Duodenal mucosa (tissue), 2 donors: ENCODE results near the gene MGAT3.

Experiments used
- H3K27ac ChIP-seq: one replicate; pipeline ENCODE4 v1.7.0; 2013; ENCODE audit warnings: low read depth, low read length
- H3K27me3 ChIP-seq, 2 donors: one replicate each; pipeline ENCODE4 v1.7.0; 2013; ENCODE audit warnings: low read length in 2 of 2, control low read depth in 1 of 2; ENCODE audit not compliant: insufficient read depth in 2 of 2, control insufficient read depth in 1 of 2
- H3K36me3 ChIP-seq, 2 donors: one replicate each; pipeline ENCODE4 v1.7.0; 2013; ENCODE audit warnings: low read length in 2 of 2, control low read depth in 1 of 2; ENCODE audit not compliant: insufficient read depth in 2 of 2, control insufficient read depth in 1 of 2
- H3K4me1 ChIP-seq, 2 donors: one replicate each; pipeline ENCODE4 v1.7.0; 2013; ENCODE audit warnings: low read length in 2 of 2, control low read depth in 1 of 2; ENCODE audit not compliant: insufficient read depth in 2 of 2, control insufficient read depth in 1 of 2
- H3K4me3 ChIP-seq, 2 donors: one replicate each; pipeline ENCODE4 v1.7.0; 2013; ENCODE audit warnings: low read length in 2 of 2, low read depth in 1 of 2
- H3K9ac ChIP-seq, 2 donors: one replicate each; pipeline ENCODE4 v1.7.0; 2013; ENCODE audit warnings: low read length in 2 of 2, low read depth in 1 of 2
- H3K9me3 ChIP-seq, 2 donors: one replicate each; pipeline ENCODE4 v1.7.0; 2013; ENCODE audit warnings: low read length in 2 of 2, control low read depth in 1 of 2; ENCODE audit not compliant: control insufficient read depth in 1 of 2

Gene MGAT3

GRCh38 chr22:39448205-39449054, 8.4 kb upstream of the MGAT3 start:
- Histone ChIP-seq H3K27me3 (no peaks in the 10 kb centered on the region), H3K27ac (no peak overlapping the region), H3K9me3 (no peaks in the 10 kb centered on the region), H3K36me3 (no peaks in the 10 kb centered on the region), H3K4me1 (peaks cover 21 to 26% of the 10 kb centered on the region in 2 donors), H3K9ac (peak overlapping the region in 1 of 2 donors; percentile 20), H3K4me3 (peak overlapping the region; percentile 35 to 54)

- Histone ChIP-seq H3K27me3 (no peaks in the 10 kb centered on the region), H3K4me3 (no peak overlapping the region), H3K9me3 (no peaks in the 10 kb centered on the region), H3K27ac (no peak overlapping the region), H3K4me1 (peaks cover 30 to 35% of the 10 kb centered on the region in 2 donors), H3K9ac (peak overlapping the region in 1 of 2 donors; percentile 12), H3K36me3 (no peaks in the 10 kb centered on the region)
Measured at GRCh38 chr22:39449708-39450107, 7.1 kb upstream of the MGAT3 start.

GRCh38 chr22:39450258-39450955, 6.4 kb upstream of the MGAT3 start:
- peaks cover 34 to 39% of the 10 kb centered on the region in 2 donors for H3K4me1 ChIP-seq
- H3K27ac ChIP-seq: no peak overlapping the region
- no peaks in the 10 kb centered on the region for H3K9me3 ChIP-seq
- no peaks in the 10 kb centered on the region for H3K36me3 ChIP-seq
- no peaks in the 10 kb centered on the region for H3K27me3 ChIP-seq
- H3K9ac ChIP-seq: no peak overlapping the region
- H3K4me3 ChIP-seq: no peak overlapping the region

GRCh38 chr22:39452740-39453040, 4.1 kb upstream of the MGAT3 start:
- H3K27ac ChIP-seq: no peak overlapping the region

GRCh38 chr22:39453765-39454378, 2.9 kb upstream of the MGAT3 start:
- Histone ChIP-seq H3K27me3 (peaks cover 19 to 21% of the 10 kb centered on the region in 2 donors), H3K36me3 (no peaks in the 10 kb centered on the region), H3K27ac (no peak overlapping the region), H3K9ac (no peak overlapping the region), H3K4me3 (no peak overlapping the region), H3K4me1 (peaks cover 19 to 23% of the 10 kb centered on the region in 2 donors), H3K9me3 (no peaks in the 10 kb centered on the region)

More at GRCh38 chr22:39452740-39453040, 4.1 kb upstream of the MGAT3 start:
- no peaks in the 10 kb centered on the region for H3K9me3 ChIP-seq
- peaks cover 23 to 25% of the 10 kb centered on the region in 2 donors for H3K4me1 ChIP-seq
- peaks cover 10 to 11% of the 10 kb centered on the region in 2 donors for H3K27me3 ChIP-seq
- no peak overlapping the region for H3K4me3 ChIP-seq
- no peaks in the 10 kb centered on the region for H3K36me3 ChIP-seq
- H3K9ac ChIP-seq: no peak overlapping the region

- Histone ChIP-seq H3K4me1 (peaks cover 17 to 21% of the 10 kb centered on the region in 2 donors), H3K27me3 (peaks cover 19 to 21% of the 10 kb centered on the region in 2 donors), H3K9me3 (no peaks in the 10 kb centered on the region), H3K27ac (no peak overlapping the region), H3K36me3 (no peaks in the 10 kb centered on the region), H3K9ac (no peak overlapping the region), H3K4me3 (peak overlapping the region in 1 of 2 donors; percentile 10)
Measured at GRCh38 chr22:39454385-39454871, 2.4 kb upstream of the MGAT3 start.

GRCh38 chr22:39457198-39457555, 365 bp downstream of the MGAT3 start:
- Histone ChIP-seq H3K9me3 (no peaks in the 10 kb centered on the region), H3K36me3 (no peaks in the 10 kb centered on the region), H3K27me3 (peaks cover 19 to 24% of the 10 kb centered on the region in 2 donors), H3K9ac (no peak overlapping the region), H3K4me3 (no peak overlapping the region), H3K4me1 (peaks cover 14 to 18% of the 10 kb centered on the region in 2 donors), H3K27ac (no peak overlapping the region)

GRCh38 chr22:39457556-39458443, 988 bp downstream of the MGAT3 start:
- Histone ChIP-seq H3K36me3 (no peaks in the 10 kb centered on the region), H3K4me3 (peak overlapping the region; percentile 3 to 11), H3K9me3 (no peaks in the 10 kb centered on the region), H3K27ac (no peak overlapping the region), H3K27me3 (peaks cover 19 to 24% of the 10 kb centered on the region in 2 donors), H3K4me1 (peaks cover 14 to 21% of the 10 kb centered on the region in 2 donors), H3K9ac (no peak overlapping the region)

GRCh38 chr22:39458444-39459083, 1.8 kb downstream of the MGAT3 start:
- peaks cover 19 to 24% of the 10 kb centered on the region in 2 donors for H3K27me3 ChIP-seq
- H3K9me3 ChIP-seq: no peaks in the 10 kb centered on the region
- no peak overlapping the region for H3K9ac ChIP-seq
- H3K4me3 ChIP-seq: peak overlapping the region; percentile 3 to 11
- peaks cover 14 to 21% of the 10 kb centered on the region in 2 donors for H3K4me1 ChIP-seq
- H3K36me3 ChIP-seq: no peaks in the 10 kb centered on the region
- no peak overlapping the region for H3K27ac ChIP-seq
